ENCODE measurements around the gene ADAMTS9. TPM values are rescaled to one million over a fixed set of nuclear protein-coding genes. Genes with fewer than 3 reads are reported as not detected.

The ADAMTS9 gene
- total and polyA plus RNA-seq, 2 of the 13 experiments (the other 11 are each of a cell fraction or from before 2014, with no cell fraction given), result 0.02 to 0.09 TPM

- H2AFZ ChIP-seq (ENCODE audit: low read length), result no peak overlapping the region
- peak overlapping the region; percentile 78 for H3K4me2 ChIP-seq (ENCODE audit: low read depth, low read length)
- peak overlapping the region; percentile 39 to 61 (median 50); a peak in 5 of 6 replicates for H3K4me3 ChIP-seq (replicated peaks in 1 of 3; ENCODE audit: insufficient read depth in 1 of 3, low read depth in 2 of 3, low read length in 3 of 3)
- ChIA-PET POLR2A (no interaction called here), CTCF (ENCODE audit: low intra/inter-chr PET ratio, low total read pairs) (no interaction called here)
- H3K4me1 ChIP-seq (ENCODE audit: insufficient read depth, low read length), result 0 out of 2 replicates have a peak, but pooled peaks cover 17% of the 10 kb centered on the region
- WGBS (ENCODE audit: low lambda C conversion rate), result 0% methylated on average over 1 of the region's 42 CpGs
- H3K36me3 ChIP-seq (replicated peaks in 1 of 2; ENCODE audit: control insufficient read depth in 1 of 2, insufficient read depth in 2 of 2, low read length in 2 of 2), result no peaks in the 10 kb centered on the region
- BruUV-seq (replicated peaks), result no TSS peak
- peaks cover 8 to 45% of the 10 kb centered on the region in 2 experiments; a peak in 4 of 5 replicates for H3K27me3 ChIP-seq (ENCODE audit: control insufficient read depth in 1 of 2, insufficient read depth in 2 of 2, low read length in 2 of 2)
- in situ Hi-C loops (cut with HindIII; ENCODE audit: extremely low pct_ligation_motif_present, low pct_unique_long_range_greater_than_20kb) (no loop called here), intact Hi-C loops (cut with micrococcal nuclease; ENCODE audit: unreplicated experiment) (no loop called here)
- H3K79me2 ChIP-seq (ENCODE audit: insufficient read depth, low read length), result no peaks in the 10 kb centered on the region
- peak; percentile 13 for DNase-seq (ENCODE audit: low spot score)
- H4K20me1 ChIP-seq (ENCODE audit: insufficient read depth, low read length), result no peaks in the 10 kb centered on the region
- peak; percentile 83 for ATAC-seq
- H3K27ac ChIP-seq (ENCODE audit: extremely low read length, insufficient read depth, low read length), result no peak overlapping the region
- H3K9ac ChIP-seq (ENCODE audit: insufficient read depth, low read depth, low read length), result no peak overlapping the region
- no peak for FAIRE-seq
- H3K9me3 ChIP-seq (ENCODE audit: low read length), result no peaks in the 10 kb centered on the region
- TF ChIP-seq ZSCAN25 (CRISPR knock-in tag; IDR thresholded peaks at IDR 0.05), result no peak
- peak; percentile 48; the same call in 1 of the 2 replicates for TF ChIP-seq ZNF687 (CRISPR knock-in tag; IDR thresholded peaks at IDR 0.05)
- peak; percentile 18; the same call in 1 of the 2 replicates for TF ChIP-seq PHF8 (CRISPR knock-in tag; IDR thresholded peaks at IDR 0.05)
- TF ChIP-seq POLR2A (IDR thresholded peaks at IDR 0.05; ENCODE audit: insufficient read depth in 1 of 2, low read depth in 2 of 2, low read length in 2 of 2), result no peak
- peak; percentile 23; the same call in 1 of the 2 replicates for TF ChIP-seq UBTF (CRISPR knock-in tag; IDR thresholded peaks at IDR 0.05)
- TF ChIP-seq CTCF (CRISPR knock-in tag; IDR thresholded peaks at IDR 0.05), result 0 out of 2 replicates have a peak, but pooled peaks have one; percentile 10
- TF ChIP-seq ZBTB26 (CRISPR knock-in tag; IDR thresholded peaks at IDR 0.05; ENCODE audit: borderline replicate concordance), result peak; percentile 74; the same call in 1 of the 2 replicates
- TF ChIP-seq NFYB (CRISPR knock-in tag; IDR thresholded peaks at IDR 0.05), result no peak
These were observed 1.9 kb downstream of the ADAMTS9 start for GRCh38 chr3:64685800-64686445.
